Transverse colon (tissue), 4 donors: ENCODE measurements around the gene ETV7. TPM values are rescaled to one million over a fixed set of nuclear protein-coding genes. Genes with fewer than 3 reads are reported as not detected.

ENCODE experiments used
- DNase-seq: peaks from one replicate; pipeline ENCODE4 v3.0.0-alpha.2; 2019
- H3K27ac ChIP-seq, 4 donors: fragments of 200-600 bp; sonication (generic); 2 replicates each; pipeline ENCODE4 v1.5.1; 2016 to 2018; ENCODE audit warnings: inconsistent platforms in 4 of 4
- H3K27me3 ChIP-seq: fragments of 200-600 bp; sonication (generic); 2 replicates; pipeline ENCODE4 v1.5.1; 2017; ENCODE audit warnings: inconsistent platforms
- H3K36me3 ChIP-seq, 4 donors: fragments of 200-600 bp; sonication (generic); 2 replicates each; pipeline ENCODE4 v1.5.1; 2017 to 2019; ENCODE audit warnings: inconsistent platforms in 4 of 4
- H3K4me1 ChIP-seq, 4 donors: fragments of 200-600 bp; sonication (generic); 2 replicates each; pipeline ENCODE4 v1.5.1; 2017 to 2020; ENCODE audit warnings: inconsistent platforms in 4 of 4
- H3K4me3 ChIP-seq, 4 donors: fragments of 200-600 bp; sonication (generic); 1 replicate in 1 of 4; 2 replicates in 3 of 4; pipeline versions ENCODE4 v1.5.1 to v1.6.1; 2017 to 2019; ENCODE audit warnings: inconsistent platforms in 4 of 4
- H3K9me3 ChIP-seq, 2 donors: fragments of 200-600 bp; sonication (generic); 2 replicates each; pipeline ENCODE4 v1.5.1; 2017 to 2019; ENCODE audit warnings: inconsistent platforms in 2 of 2
- EP300 ChIP-seq: sonication (generic); formaldehyde crosslinking; IDR thresholded peaks from one replicate; pipeline ENCODE4 v1.6.1; 2017; ENCODE audit warnings: antibody characterized with exemption, low read depth
- POLR2A ChIP-seq: fragments of 450-650 bp; IDR thresholded peaks from one replicate; pipeline ENCODE4 v1.6.1; 2016; ENCODE audit warnings: antibody characterized with exemption, mild to moderate bottlenecking, moderate library complexity
- POLR2AphosphoS5 ChIP-seq, 3 donors: sonication (generic); formaldehyde crosslinking; IDR thresholded peaks; one replicate each; pipeline ENCODE4 v1.6.1; 2016; ENCODE audit warnings: antibody characterized with exemption in 3 of 3
- whole genome bisulfite sequencing, 2 donors: methylation state at CpG; one replicate each; pipeline ENCODE4 v1.1.5; 2018; ENCODE audit warnings: low coverage in 1 of 2; 5-methylcytosine and 5-hydroxymethylcytosine counted together
- in situ Hi-C, 4 donors: fragments of 200-750 bp; cut with MboI; loops; one replicate each; pipeline versions ENCODE4 v1.15.0 to v1.15.1; 2017; ENCODE audit warnings: low sequenced_read_pairs in 3 of 4, low pct_ligation_motif_present in 1 of 4, low pct_unique_long_range_greater_than_20kb in 1 of 4
- intact Hi-C: fragments of 100-400 bp; cut with DNase I; formaldehyde crosslinking; loops from one replicate; pipeline ENCODE4 v1.15.1; 2023; ENCODE audit warnings: low total_unique reads
- total RNA-seq, 4 donors: library from RNA; depleted of rRNA; stranded (reverse); fragments of >200 nt; gene quantifications; one replicate each; pipeline ENCODE4 v1.1.0, GENCODE V29; 2016
- TF ChIP-seq, protein P1 (sequence below), 5 experiments: fragments of 200-600 bp in 3 of 5; fragments of 450-650 bp in 2 of 5; sonication (generic) in 3 of 5; IDR thresholded peaks; 1 replicate in 2 of 5; 2 replicates in 3 of 5; pipeline ENCODE4 v1.5.1; 2016 to 2017; ENCODE audit warnings: antibody characterized with exemption in 5 of 5, inconsistent platforms in 3 of 5, mild to moderate bottlenecking in 2 of 5, moderate library complexity in 1 of 5

The ETV7 gene
- total RNA-seq, 4 donors from 2014 or later, result 1.3 to 4.2 (median 3.0) TPM

- no peak for DNase-seq
- TF ChIP-seq EP300 (no peak), POLR2A (no peak), POLR2AphosphoS5 (IDR thresholded peaks at IDR 0.05) (no peak)
- TF ChIP-seq, protein P1, sequence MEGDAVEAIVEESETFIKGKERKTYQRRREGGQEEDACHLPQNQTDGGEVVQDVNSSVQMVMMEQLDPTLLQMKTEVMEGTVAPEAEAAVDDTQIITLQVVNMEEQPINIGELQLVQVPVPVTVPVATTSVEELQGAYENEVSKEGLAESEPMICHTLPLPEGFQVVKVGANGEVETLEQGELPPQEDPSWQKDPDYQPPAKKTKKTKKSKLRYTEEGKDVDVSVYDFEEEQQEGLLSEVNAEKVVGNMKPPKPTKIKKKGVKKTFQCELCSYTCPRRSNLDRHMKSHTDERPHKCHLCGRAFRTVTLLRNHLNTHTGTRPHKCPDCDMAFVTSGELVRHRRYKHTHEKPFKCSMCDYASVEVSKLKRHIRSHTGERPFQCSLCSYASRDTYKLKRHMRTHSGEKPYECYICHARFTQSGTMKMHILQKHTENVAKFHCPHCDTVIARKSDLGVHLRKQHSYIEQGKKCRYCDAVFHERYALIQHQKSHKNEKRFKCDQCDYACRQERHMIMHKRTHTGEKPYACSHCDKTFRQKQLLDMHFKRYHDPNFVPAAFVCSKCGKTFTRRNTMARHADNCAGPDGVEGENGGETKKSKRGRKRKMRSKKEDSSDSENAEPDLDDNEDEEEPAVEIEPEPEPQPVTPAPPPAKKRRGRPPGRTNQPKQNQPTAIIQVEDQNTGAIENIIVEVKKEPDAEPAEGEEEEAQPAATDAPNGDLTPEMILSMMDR (IDR thresholded peaks at IDR 0.05), result no peak
- H3K36me3 ChIP-seq, result no peaks in the 10 kb centered on the region
- no peaks in the 10 kb centered on the region for H3K4me1 ChIP-seq
- no peak overlapping the region for H3K27ac ChIP-seq
- WGBS, 2 donors, result 89% methylated on average over 10 of the region's 10 CpGs; no CpG with 5 or more reads in 1 of the 2 donors
- H3K4me3 ChIP-seq, result no peak overlapping the region
- H3K27me3 ChIP-seq, result no peaks in the 10 kb centered on the region
- in situ Hi-C loops, result no loop called here
- intact Hi-C loops, result no loop called here
- H3K9me3 ChIP-seq, result no peaks in the 10 kb centered on the region
Observed at GRCh38 chr6:36378936-36379335, 8.5 kb downstream of the ETV7 start.

DNA sequence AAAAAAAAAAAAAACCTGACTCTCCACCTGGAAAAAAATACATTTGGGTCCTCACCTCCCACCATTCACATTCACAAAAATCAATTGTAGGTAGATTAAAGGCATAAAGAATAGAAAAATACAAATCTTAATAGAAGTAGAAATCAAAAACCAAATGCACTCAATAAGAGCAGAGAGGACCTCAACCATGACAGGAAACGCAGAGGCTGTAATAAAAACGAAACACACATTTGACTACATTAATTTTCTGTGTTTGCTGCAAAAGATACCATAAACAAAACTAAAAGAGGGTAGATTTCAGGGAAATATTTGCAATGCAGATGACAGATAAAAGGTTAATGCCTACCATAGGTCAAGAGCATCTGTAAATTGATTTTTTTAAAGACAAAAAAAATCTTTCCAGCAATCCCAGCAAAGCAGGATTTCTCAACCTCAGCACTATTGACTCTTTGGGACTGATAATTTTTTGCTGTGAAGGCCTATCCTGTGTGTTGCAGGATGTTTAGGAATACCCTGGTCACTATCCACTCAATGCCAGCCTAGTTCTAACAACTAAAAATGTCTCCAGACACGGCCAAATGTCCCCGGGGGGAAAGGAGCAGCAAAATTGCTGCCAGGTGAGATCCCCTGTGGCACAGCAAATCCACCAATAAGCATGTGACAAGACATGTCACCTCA, 9.1 kb downstream of the ETV7 start:
- no peaks in the 10 kb centered on the region for H3K27me3 ChIP-seq
- H3K4me1 ChIP-seq, result no peaks in the 10 kb centered on the region
- H3K36me3 ChIP-seq, result no peaks in the 10 kb centered on the region
- 50 to 82% methylated on average over 2 to 4 of the region's 4 CpGs for WGBS, 2 donors
- TF ChIP-seq POLR2AphosphoS5 (IDR thresholded peaks at IDR 0.05), result no peak
- TF ChIP-seq POLR2A, result no peak
- TF ChIP-seq, protein P1 (IDR thresholded peaks at IDR 0.05), result no peak
- no peak for TF ChIP-seq EP300
- no peak overlapping the region for H3K27ac ChIP-seq
- H3K4me3 ChIP-seq, result no peak overlapping the region
- no peaks in the 10 kb centered on the region for H3K9me3 ChIP-seq
- DNase-seq, result no peak
- intact Hi-C loops (no loop called here), in situ Hi-C loops (no loop called here)

- intact Hi-C loops (no loop called here), in situ Hi-C loops (no loop called here)
- no peaks in the 10 kb centered on the region for H3K9me3 ChIP-seq
- no peaks in the 10 kb centered on the region for H3K27me3 ChIP-seq
- no peaks in the 10 kb centered on the region for H3K4me1 ChIP-seq
- 81 to 88% methylated on average over 4 to 5 of the region's 5 CpGs for WGBS, 2 donors
- H3K36me3 ChIP-seq, result no peaks in the 10 kb centered on the region
- H3K4me3 ChIP-seq, result no peak overlapping the region
- TF ChIP-seq EP300 (no peak), POLR2A (no peak), POLR2AphosphoS5 (IDR thresholded peaks at IDR 0.05) (no peak)
- TF ChIP-seq, protein P1 (IDR thresholded peaks at IDR 0.05), result no peak
- DNase-seq, result no peak
- H3K27ac ChIP-seq, result no peak overlapping the region
Observed at GRCh38 chr6:36377594-36377993, 9.9 kb downstream of the ETV7 start.

DNA sequence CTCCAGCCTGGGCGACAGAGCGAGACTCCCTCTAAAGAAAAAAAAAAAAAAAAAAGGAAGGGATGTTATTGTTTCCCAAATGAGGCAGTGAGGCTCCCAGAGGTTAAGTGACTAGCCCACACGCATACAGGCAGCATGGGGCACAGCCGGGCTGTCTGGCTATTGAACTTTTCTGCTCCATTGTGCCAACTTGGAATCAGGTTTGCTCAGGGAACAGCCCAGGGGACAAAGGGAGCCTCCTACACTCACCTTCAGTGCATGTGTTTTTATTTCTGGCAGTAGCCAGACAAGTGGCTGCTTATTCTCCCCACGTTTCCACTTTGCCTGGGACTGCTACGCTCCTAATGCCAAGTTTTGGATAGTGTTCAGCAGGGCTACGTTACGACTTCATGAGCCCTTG, 10.7 kb downstream of the ETV7 start:
- Histone ChIP-seq H3K4me3 (no peak overlapping the region), H3K36me3 (no peaks in the 10 kb centered on the region), H3K27me3 (no peaks in the 10 kb centered on the region), H3K4me1 (no peaks in the 10 kb centered on the region), H3K9me3 (no peaks in the 10 kb centered on the region), H3K27ac (no peak overlapping the region)
- TF ChIP-seq POLR2A (no peak), EP300 (no peak), POLR2AphosphoS5 (IDR thresholded peaks at IDR 0.05) (no peak)
- TF ChIP-seq, protein P1 (IDR thresholded peaks at IDR 0.05), result no peak
- intact Hi-C loops (no loop called here), in situ Hi-C loops (no loop called here)
- DNase-seq, result no peak
- WGBS, 2 donors, result 80 to 94% methylated on average over 2 to 8 of the region's 8 CpGs
